Stimulated activated naive B cell treated with anti-CD40 and anti-IgM and Interleukin-4, amounts not matched to agents 10 μg/mL and 1 μg/mL and 100 μg/mL, for 72 hours (primary cell): Measurements from ENCODE around the gene LSP1.

Source experiments
- ATAC-seq, 2 donors: fragments of 150-1000 bp; cut with Tn5 transposase; replicated peaks; 2 replicates each; pipeline ENCODE4 v1.10.0; 2021; ENCODE audit warnings: moderate library complexity in 1 of 2
- DNase-seq: peaks from one replicate; pipeline ENCODE4 v3.0.0; 2021
- H3K27ac Mint-ChIP-seq: one replicate; pipeline ENCODE4 v1.8.0; 2022; ENCODE audit warnings: mild to moderate bottlenecking, mixed read lengths
- H3K27me3 Mint-ChIP-seq, 2 donors: one replicate each; pipeline ENCODE4 v1.8.0; 2022; ENCODE audit warnings: mixed read lengths in 2 of 2
- H3K36me3 Mint-ChIP-seq, 2 donors: one replicate each; pipeline ENCODE4 v1.8.0; 2022; ENCODE audit warnings: mixed read lengths in 2 of 2, mild to moderate bottlenecking in 1 of 2
- H3K4me1 Mint-ChIP-seq, 2 donors: one replicate each; pipeline ENCODE4 v1.8.0; 2022; ENCODE audit warnings: mixed read lengths in 2 of 2, mild to moderate bottlenecking in 1 of 2
- H3K4me3 Mint-ChIP-seq, 2 donors: one replicate each; pipeline ENCODE4 v1.8.0; 2022; ENCODE audit warnings: mild to moderate bottlenecking in 2 of 2, mixed read lengths in 2 of 2, moderate library complexity in 1 of 2
- H3K9me3 Mint-ChIP-seq, 2 donors: one replicate each; pipeline ENCODE4 v1.8.0; 2022; ENCODE audit warnings: mixed read lengths in 2 of 2, mild to moderate bottlenecking in 1 of 2

The LSP1 gene

DNA sequence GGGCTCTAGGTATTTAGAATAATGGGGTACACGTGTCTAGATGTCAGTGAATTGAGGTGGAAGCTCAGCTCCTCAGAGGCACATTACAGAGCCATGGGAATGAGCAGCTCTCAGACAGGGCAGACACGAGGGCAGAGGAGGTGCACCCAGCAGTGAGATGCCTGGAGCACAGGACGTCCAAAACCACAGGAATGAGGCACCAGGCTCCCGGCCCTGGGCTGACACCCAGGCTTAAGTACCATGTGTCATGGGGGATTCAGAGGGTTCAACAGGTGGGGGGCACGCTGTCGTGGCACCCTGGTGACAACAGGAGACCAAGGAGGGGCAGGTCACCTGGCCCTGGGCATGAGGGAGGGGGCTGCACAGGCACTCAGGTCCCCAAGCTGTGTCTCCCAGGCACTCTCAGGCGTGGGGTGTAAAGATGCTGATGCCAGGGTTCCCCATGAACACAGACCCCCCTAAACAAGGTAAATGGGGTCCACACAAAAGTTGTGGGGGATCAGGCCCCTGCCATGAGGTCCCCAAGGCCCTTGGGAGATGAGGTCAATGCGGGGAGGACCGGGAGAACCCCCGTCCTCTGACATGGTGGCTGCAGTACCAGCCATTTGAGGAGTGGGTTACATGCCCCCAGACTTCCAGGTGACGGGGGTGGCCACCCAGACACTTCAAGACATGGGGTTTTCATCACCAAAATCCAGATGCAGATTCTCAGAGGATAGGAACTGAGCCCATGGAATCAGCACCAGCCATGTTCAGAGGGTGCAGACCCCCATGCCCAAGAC is 23.7 kb upstream of the LSP1 start:
- Mint-ChIP-seq H3K27me3 (peaks cover 30 to 62% of the 10 kb centered on the region in 2 donors), H3K4me3 (no peak overlapping the region), H3K9me3 (no peaks in the 10 kb centered on the region), H3K27ac (no peak overlapping the region), H3K36me3 (no peaks in the 10 kb centered on the region), H3K4me1 (peaks cover 5% of the 10 kb centered on the region in 2 donors)
- no peak for ATAC-seq
- DNase-seq = no peak

DNA sequence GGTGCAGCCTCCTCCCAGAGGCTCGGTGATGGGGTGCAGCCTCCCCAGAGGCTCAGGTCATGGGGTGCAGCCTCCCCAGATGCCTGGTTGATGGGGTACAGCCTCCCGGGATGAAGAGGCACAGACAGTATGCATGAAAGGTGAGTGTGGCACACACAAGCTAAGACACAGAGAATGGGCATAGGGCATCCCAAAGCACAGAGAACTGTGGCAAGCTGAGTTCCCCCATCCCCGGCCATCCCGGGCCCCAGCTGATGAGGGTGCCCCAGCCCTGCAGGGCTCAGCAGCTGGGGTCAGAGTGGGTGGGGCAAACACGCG is 22.9 kb upstream of the LSP1 start:
- DNase-seq (no peak), ATAC-seq (no peak)
- H3K27me3 Mint-ChIP-seq = peaks cover 26 to 62% of the 10 kb centered on the region in 2 donors
- H3K4me1 Mint-ChIP-seq = peaks cover 5% of the 10 kb centered on the region in 2 donors
- no peaks in the 10 kb centered on the region for H3K36me3 Mint-ChIP-seq
- no peak overlapping the region for H3K27ac Mint-ChIP-seq
- no peak overlapping the region for H3K4me3 Mint-ChIP-seq
- H3K9me3 Mint-ChIP-seq = no peaks in the 10 kb centered on the region

DNA sequence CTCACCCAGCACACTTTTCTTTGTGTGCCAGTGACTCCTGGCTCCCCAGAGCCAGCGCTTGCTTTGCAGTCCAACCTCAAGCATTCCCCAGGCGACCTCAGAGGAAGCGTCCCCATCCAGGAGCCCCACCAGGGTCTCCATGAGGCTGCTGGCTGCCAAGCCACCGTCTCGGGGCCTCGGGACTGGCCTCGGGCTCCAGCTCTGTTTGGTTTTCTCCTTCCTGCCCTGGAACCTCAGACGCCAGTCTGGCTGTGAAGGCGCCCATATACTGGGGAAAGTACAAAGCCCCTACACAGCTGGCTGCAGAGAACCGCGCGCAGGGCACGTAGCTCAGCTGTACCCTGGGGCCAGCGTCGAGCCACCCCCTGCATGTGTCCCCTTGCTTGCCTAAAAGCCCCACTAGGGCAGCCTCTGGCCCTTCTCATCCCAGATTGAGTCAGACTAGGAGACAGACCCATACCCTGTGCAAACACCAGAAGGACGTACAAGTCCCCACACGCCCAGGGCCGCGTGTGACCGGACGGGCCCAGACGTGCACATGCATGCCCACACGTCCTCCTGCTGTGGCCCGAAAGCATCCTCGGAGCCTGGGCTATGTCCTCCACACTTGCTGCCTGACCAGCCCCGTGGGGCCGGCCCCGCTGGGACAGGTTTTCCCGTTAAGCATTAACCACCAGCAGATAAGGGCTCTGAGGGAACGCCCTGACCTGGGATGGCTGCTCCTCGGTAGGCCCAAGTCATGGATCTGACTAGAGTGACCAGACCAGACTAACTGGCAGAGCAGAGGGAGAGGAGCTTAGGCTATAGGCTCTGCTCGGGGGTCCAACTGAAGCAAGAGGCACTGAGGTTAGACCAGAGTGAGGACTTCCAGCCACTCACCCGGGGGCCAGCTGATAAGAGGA is 22.3 kb upstream of the LSP1 start:
- H3K27me3 Mint-ChIP-seq = peaks cover 26 to 62% of the 10 kb centered on the region in 2 donors
- DNase-seq (no peak), ATAC-seq (no peak)
- peaks cover 5% of the 10 kb centered on the region in 2 donors for H3K4me1 Mint-ChIP-seq
- H3K4me3 Mint-ChIP-seq = no peak overlapping the region
- H3K36me3 Mint-ChIP-seq = no peaks in the 10 kb centered on the region
- no peak overlapping the region for H3K27ac Mint-ChIP-seq
- H3K9me3 Mint-ChIP-seq = no peaks in the 10 kb centered on the region

- Mint-ChIP-seq H3K27me3 (peaks cover 26 to 58% of the 10 kb centered on the region in 2 donors), H3K36me3 (no peaks in the 10 kb centered on the region), H3K9me3 (no peaks in the 10 kb centered on the region), H3K4me1 (peaks cover 5% of the 10 kb centered on the region in 2 donors), H3K4me3 (no peak overlapping the region), H3K27ac (no peak overlapping the region)
- ATAC-seq (no peak), DNase-seq (no peak)
Measured at GRCh38 chr11:1831338-1832210, 21.3 kb upstream of the LSP1 start.

DNA sequence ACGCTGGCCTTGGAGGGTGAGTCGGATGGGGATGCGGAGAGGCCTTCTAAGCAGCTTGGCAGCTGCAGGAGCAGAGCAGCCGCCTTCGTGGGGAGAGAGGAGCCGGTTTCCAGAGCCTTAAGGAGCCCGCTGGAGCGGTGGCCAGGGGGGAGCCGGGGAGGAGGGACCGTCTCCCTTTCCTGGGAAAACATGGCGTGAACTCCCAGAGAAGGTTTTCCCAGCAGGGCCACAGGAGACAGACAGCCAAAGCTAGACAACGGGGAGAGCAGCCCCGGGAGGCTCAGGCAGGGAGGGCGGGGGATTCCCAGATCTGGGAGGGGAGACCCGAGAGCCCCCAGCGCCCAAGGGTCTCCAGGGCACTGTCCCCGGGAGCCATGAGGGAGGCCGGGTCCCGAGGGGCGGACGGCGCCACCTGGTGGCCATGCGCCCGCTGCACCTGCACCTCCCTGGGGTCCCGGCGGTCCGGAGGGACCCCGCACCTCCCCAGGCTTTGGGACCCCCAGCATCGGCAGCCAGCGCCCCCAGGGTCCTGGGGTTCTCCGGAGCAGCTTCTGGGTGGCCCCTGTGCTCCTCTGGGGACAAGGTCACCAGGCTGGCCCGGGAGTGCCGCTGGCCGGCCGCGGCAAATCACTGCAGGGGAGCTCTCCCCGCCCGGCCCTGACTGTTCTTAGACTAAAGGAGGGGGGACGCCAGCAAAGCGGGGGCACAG is 20.5 kb upstream of the LSP1 start:
- Mint-ChIP-seq H3K36me3 (no peaks in the 10 kb centered on the region), H3K4me1 (peaks cover 5 to 6% of the 10 kb centered on the region in 2 donors), H3K27me3 (peaks cover 24 to 53% of the 10 kb centered on the region in 2 donors), H3K4me3 (no peak overlapping the region), H3K9me3 (no peaks in the 10 kb centered on the region), H3K27ac (no peak overlapping the region)
- ATAC-seq (peak; percentile 82 to 86), DNase-seq (no peak)

- Mint-ChIP-seq H3K27me3 (peaks cover 19 to 47% of the 10 kb centered on the region in 2 donors), H3K9me3 (no peaks in the 10 kb centered on the region), H3K36me3 (no peaks in the 10 kb centered on the region), H3K4me3 (no peak overlapping the region), H3K4me1 (peaks cover 5 to 11% of the 10 kb centered on the region in 2 donors), H3K27ac (no peak overlapping the region)
- DNase-seq (no peak), ATAC-seq (no peak)
Measured at GRCh38 chr11:1832920-1833295, 20.0 kb upstream of the LSP1 start.

- H3K9me3 Mint-ChIP-seq = no peaks in the 10 kb centered on the region
- no peaks in the 10 kb centered on the region for H3K36me3 Mint-ChIP-seq
- H3K4me3 Mint-ChIP-seq = no peak overlapping the region
- no peak for DNase-seq
- no peak for ATAC-seq
- peaks cover 10 to 40% of the 10 kb centered on the region in 2 donors for H3K27me3 Mint-ChIP-seq
- no peak overlapping the region for H3K27ac Mint-ChIP-seq
- H3K4me1 Mint-ChIP-seq = peaks cover 7 to 16% of the 10 kb centered on the region in 2 donors
Measured at GRCh38 chr11:1834062-1834610, 18.7 kb upstream of the LSP1 start.

GRCh38 chr11:1834779-1835670 is 17.9 kb upstream of the LSP1 start, which contains the start of gene SYT8:
Gene SYT8 (plus strand): TSS chr11:1834990. CDS start chr11:1835106, 116 bp downstream.
- no peak for DNase-seq
- no peak within 1 kb of the TSS for H3K27ac Mint-ChIP-seq
- no peak for ATAC-seq

GRCh38 chr11:1835671-1836010 is 17.2 kb upstream of the LSP1 start:
- DNase-seq (no peak), ATAC-seq (no peak)
- no peak overlapping the region for H3K27ac Mint-ChIP-seq
- H3K36me3 Mint-ChIP-seq = no peaks in the 10 kb centered on the region
- no peaks in the 10 kb centered on the region for H3K9me3 Mint-ChIP-seq
- H3K27me3 Mint-ChIP-seq = peaks cover 9 to 31% of the 10 kb centered on the region in 2 donors
- peaks cover 15 to 30% of the 10 kb centered on the region in 2 donors for H3K4me1 Mint-ChIP-seq
- no peak overlapping the region for H3K4me3 Mint-ChIP-seq

More at GRCh38 chr11:1834779-1835670, 17.9 kb upstream of the LSP1 start, which contains the start of gene SYT8:
- H3K9me3 Mint-ChIP-seq = no peaks in the 10 kb centered on the region
- no peaks in the 10 kb centered on the region for H3K36me3 Mint-ChIP-seq
- H3K4me3 Mint-ChIP-seq = no peak within 1 kb of the TSS
- H3K27me3 Mint-ChIP-seq = peaks cover 9 to 33% of the 10 kb centered on the region in 2 donors
- peaks cover 13 to 24% of the 10 kb centered on the region in 2 donors for H3K4me1 Mint-ChIP-seq

- ATAC-seq (no peak), DNase-seq (no peak)
- no peaks in the 10 kb centered on the region for H3K36me3 Mint-ChIP-seq
- H3K27ac Mint-ChIP-seq = no peak overlapping the region
- peaks cover 17 to 36% of the 10 kb centered on the region in 2 donors for H3K4me1 Mint-ChIP-seq
- no peaks in the 10 kb centered on the region for H3K9me3 Mint-ChIP-seq
- no peak overlapping the region for H3K4me3 Mint-ChIP-seq
- H3K27me3 Mint-ChIP-seq = peaks cover 9 to 25% of the 10 kb centered on the region in 2 donors
Measured at GRCh38 chr11:1836011-1836945, 16.6 kb upstream of the LSP1 start.

GRCh38 chr11:1837171-1838076 is 15.5 kb upstream of the LSP1 start:
- peak; percentile 75 for DNase-seq
- peak; percentile 79 to 82 for ATAC-seq
- peaks cover 5 to 19% of the 10 kb centered on the region in 2 donors for H3K27me3 Mint-ChIP-seq
- peak overlapping the region in 1 of 2 donors; percentile 39 for H3K4me3 Mint-ChIP-seq
- no peaks in the 10 kb centered on the region for H3K36me3 Mint-ChIP-seq
- H3K27ac Mint-ChIP-seq = peak overlapping the region; percentile 14
- peaks cover 16 to 31% of the 10 kb centered on the region in 2 donors for H3K4me1 Mint-ChIP-seq
- no peaks in the 10 kb centered on the region for H3K9me3 Mint-ChIP-seq
